Fibroblast of skin of left quadriceps (primary cell): ENCODE results near the gene TRIP10.
"Not testable (repeated sequence)": the region's sequence is repeated elsewhere in the genome, so short reads cannot be mapped to it uniquely, and the experiment has no call there.

Source experiments
- DNase-seq, 2 experiments: peaks; one replicate each; pipeline ENCODE4 v3.0.0-alpha.2; 2013; ENCODE audit warnings: low read depth in 2 of 2

The TRIP10 gene, protein sequence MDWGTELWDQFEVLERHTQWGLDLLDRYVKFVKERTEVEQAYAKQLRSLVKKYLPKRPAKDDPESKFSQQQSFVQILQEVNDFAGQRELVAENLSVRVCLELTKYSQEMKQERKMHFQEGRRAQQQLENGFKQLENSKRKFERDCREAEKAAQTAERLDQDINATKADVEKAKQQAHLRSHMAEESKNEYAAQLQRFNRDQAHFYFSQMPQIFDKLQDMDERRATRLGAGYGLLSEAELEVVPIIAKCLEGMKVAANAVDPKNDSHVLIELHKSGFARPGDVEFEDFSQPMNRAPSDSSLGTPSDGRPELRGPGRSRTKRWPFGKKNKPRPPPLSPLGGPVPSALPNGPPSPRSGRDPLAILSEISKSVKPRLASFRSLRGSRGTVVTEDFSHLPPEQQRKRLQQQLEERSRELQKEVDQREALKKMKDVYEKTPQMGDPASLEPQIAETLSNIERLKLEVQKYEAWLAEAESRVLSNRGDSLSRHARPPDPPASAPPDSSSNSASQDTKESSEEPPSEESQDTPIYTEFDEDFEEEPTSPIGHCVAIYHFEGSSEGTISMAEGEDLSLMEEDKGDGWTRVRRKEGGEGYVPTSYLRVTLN

DNA sequence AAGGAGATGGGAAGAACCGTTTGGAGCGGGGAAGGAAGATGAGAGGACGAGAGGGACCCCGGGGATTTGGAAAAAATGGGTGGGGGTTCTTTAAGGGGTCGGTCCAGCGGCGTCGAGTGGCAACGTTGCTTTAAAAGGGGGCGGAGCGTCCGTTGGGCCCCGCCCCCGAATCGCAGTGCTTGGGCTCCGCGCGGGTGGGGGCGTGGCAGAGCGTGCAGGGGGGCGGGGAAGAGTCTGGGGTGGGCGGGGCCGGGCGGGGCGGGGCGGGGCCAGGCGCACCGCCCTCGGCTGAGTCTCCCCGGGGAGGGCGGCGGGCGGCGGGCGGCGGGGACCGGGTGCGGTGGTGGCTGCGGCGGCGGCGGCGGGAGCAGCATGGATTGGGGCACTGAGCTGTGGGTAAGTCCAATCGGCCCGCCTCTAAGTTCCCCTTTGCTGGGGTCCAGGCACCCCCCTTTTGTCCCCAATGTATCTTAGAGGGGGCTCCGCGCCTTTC, at the start of gene TRIP10:
TRIP10 (plus strand) TSS at position 291 of the 493 bp plus-strand sequence; CDS start at position 373, 82 bp downstream.
- peak; percentile 68 to 71 for DNase-seq

DNA sequence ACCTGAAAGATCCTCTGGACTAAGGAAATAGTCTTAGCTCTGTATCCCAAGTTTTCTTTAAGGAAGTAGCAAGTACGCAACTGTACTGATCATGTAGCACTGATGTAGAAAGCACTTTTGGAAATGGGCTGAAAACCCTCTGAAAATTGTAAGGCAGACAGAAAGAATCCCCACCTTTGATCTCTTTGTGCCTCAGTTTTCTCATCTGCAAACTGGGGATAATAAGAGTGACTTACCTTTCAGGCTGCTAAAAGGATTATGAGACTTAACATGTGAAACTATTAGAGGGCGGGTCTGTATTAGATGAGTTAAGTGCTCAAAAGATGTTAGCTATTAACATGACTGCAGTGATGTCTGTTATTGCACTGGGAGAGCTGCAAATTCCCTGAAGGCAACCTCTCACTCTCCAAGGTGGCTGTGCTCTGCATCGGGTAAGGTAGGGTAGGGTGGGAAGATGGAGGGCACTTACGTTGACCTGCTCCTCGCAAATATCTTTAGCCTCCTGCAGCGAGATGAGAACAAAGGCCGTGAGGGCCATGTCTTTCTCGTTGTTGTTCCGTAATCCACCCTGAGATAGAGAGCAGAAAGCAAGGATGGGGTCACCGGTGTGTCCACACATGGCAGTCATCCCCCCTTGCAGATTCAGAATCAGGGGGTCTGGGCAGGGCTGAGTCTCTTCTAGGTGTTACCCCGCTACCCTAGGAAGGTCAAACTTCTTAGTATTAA, 49.2 kb upstream of the TRIP10 start:
- no peak for DNase-seq

GRCh38 chr19:6691342-6691741, 48.1 kb upstream of the TRIP10 start:
- no peak for DNase-seq

DNA sequence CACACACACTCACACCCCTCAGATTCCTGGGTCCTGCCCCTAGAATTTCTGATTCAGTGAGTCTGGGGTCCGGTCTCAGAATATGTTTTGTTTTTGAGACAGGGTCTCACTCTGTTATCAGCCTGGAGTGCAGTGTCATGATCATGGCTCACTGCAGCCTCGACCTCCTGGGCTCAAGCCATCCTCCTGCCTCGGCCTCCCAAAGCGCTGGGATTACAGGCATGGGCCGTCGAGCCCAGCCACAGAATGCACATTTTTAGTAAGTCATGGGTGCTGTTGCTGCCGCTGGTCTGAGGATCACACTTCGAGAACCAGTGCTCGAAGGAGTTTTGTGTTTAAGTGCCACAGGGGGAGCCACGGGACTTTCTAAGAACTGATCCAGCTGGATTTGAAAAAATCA, 47.5 kb upstream of the TRIP10 start:
- no peak for DNase-seq

DNA sequence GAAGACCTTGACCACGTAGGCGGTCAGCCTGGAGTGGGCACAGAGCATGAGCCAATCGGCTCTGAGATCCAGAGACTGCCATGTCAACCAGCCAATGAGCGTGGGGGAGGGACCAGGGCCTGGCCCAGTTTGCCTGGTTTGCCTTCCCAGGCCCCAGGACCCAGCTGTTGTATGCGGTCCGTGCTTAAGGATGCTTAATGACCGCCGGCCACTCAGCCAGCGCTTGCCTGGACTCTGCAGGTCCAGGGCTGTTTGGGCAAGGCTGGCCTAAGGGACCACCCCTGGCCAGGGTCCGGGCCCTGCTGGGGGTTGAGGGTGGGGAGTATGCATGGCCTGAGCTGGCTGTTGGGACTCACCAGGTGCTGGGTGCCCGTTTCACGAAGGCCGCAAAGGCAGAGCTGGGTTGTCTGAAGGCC, 46.4 kb upstream of the TRIP10 start:
- DNase-seq, result no peak

DNA sequence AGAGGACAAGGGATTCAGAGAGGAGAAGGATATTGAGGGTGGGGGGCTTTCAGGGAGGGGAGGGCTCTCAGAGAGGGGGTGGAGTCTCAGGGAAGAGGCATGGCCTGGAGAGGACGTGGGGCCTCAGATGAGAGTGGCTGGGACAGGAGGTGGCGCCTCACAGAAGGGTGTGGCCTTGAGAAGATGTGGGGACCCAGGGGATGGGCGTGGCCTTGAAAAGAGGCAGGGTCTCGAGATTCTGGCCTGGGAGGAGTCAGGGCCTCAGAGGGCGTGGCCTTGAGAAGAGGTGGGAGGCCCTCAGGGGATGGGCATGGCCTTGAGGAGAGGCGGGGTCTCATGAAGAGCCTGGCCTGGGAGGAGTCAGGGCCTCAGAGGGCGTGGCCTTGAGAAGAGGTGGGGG, 45.8 kb upstream of the TRIP10 start:
- no peak for DNase-seq

DNA sequence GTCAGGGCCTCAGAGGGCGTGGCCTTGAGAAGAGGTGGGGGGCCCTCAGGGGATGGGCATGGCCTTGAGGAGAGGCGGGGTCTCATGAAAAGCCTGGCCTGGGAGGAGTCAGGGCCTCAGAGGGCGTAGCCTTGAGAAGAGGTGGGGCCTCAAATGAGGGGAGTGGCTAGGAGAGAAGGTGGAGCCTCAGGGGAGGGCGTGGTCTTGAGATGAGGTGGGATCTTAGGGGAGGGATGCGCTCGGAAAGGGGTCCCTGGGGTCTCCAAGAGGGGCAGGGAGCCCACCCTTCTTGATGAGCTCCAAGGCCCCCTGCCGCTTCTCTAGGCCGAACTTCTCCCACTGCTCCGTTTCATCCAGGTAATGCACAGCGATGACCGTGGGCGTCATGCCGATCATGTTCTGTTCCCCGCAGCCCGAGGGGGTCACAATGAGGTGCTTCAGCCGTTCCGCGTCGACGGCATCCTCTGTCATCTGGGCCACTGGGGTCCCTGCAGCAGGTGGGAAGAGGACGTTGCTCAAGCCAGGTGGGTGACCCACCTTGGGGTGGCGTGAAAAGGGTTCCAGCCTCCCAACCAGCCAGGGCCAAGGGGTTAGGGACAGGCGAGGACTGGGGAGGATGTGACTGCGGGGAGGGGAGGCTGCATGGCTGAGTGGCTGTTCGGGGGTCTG, 45.2 kb upstream of the TRIP10 start:
- DNase-seq, result no peak

- DNase-seq, result no peak
Measured at GRCh38 chr19:6696239-6696820, 43.1 kb upstream of the TRIP10 start.

- no peak for DNase-seq
Measured at GRCh38 chr19:6697291-6697690, 42.2 kb upstream of the TRIP10 start.

GRCh38 chr19:6699935-6700334, 39.5 kb upstream of the TRIP10 start:
- DNase-seq, result no peak

GRCh38 chr19:6700586-6701316, 38.7 kb upstream of the TRIP10 start:
- DNase-seq, result no peak

GRCh38 chr19:6705931-6706632, 33.4 kb upstream of the TRIP10 start:
- DNase-seq, result no peak

DNA sequence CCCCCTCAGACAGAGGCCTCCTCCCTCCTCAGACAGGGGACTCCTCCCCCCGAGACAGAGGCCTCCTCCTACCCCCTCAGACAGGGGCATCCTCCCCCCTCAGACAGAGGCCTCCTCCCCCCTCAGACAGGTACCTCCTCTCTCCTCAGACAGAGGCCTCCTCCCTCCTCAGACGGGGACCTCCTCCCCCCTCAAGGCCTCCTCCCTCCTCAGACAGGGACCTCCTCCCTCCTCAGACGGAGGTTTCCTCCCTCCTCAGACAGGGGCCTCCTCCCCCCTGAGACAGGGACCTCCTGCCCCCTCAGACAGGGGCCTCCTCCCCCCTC, 32.9 kb upstream of the TRIP10 start:
- no peak for DNase-seq

- no peak for DNase-seq
Measured at GRCh38 chr19:6707011-6707657, 32.3 kb upstream of the TRIP10 start.

DNA sequence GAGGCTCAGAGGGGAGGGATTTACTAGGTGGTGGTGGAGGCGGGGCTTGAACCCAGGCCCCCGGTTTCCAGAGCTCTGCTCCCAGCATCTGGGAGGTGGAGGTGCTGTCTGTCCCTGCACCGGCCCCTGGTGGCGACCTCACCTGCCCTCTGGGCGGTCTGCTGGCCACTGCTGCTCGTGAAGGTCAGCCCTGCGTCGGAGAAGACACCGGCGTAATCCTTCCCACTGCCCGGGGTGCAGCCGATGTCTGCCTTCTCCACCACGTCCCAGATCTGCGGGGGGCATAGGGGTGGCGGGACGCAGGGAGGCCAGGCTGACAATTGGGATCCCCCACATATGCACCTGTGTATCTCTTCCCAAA, 31.8 kb upstream of the TRIP10 start:
- no peak for DNase-seq

- no peak for DNase-seq
Measured at GRCh38 chr19:6708346-6708745, 31.1 kb upstream of the TRIP10 start.

GRCh38 chr19:6708913-6709312, 30.6 kb upstream of the TRIP10 start:
- not testable (repeated sequence) for DNase-seq

DNA sequence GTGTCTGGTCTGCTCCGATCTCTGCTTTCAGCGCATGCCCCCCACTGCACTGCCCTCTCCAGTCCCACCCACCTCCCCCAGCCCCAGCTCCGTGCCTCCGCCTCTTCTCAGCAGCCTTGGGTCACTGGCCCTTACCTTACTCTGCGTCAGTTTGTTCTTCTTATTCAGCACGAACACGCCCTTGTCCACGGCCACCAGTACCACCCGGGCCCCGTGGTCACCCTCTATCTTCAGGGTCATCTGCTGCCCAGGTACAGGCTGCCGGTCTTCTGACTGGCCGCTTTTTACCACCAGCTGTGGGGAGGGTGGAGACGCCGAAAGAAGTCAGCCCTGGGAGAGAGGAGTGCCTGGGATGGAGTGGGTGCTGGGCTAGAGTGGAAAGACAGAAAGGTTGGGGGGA, 29.9 kb upstream of the TRIP10 start:
- DNase-seq, result no peak

- DNase-seq, result no peak
Measured at GRCh38 chr19:6710273-6711077, 29.0 kb upstream of the TRIP10 start.
